Measurements from ENCODE around the gene SYNGR4.

DNA sequence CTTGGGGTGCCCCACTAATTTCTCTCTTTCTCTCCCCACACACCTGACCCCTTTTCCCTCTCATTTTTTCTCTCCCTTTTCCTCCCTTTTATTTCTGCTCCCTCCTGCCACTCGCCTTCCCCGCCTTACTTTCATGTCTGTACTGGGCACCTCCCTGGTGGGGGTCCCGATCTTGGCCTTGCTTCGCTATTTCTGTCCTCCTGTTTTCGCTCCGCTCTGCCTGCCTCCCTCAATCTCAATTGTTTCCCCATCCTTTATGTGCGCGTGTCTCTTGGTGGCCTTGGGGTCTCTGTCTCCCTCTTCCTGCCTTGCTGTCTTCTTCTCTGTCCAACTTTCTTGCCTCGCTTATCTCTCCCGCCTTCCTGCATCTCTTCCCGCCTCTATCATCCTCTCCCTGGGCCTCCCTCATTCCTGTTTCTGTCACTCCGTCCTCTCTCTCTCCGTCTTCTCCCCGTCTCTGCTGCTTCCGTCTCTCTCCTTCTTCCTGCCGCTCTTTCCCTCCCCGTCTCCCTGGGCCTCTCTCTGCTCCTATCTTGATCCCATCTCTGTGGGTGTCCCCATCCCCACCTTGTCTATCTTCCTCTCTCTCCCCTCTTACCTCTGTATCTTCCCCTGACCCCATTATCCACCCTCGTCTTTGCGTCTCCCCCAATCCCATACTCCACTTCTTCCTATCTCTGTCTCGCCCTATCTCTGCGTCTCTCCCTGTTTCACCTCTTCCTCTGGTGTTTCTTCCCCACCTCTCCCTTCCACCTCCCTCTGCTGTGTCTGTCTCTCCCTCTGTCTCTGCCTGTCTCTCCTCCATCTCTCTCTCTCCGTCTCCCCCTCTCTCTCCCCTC is 33.3 kb downstream of the SYNGR4 start:
- TF ChIP-seq TAF1 (IDR thresholded peaks at IDR 0.05; ENCODE audit: low read depth, low read length) (no peak), POLR2A (IDR thresholded peaks at IDR 0.05; ENCODE audit: low read depth, low read length) (no peak), POLR2AphosphoS5 (IDR thresholded peaks at IDR 0.05; ENCODE audit: low read depth, low read length) (no peak), POU2F2 (IDR thresholded peaks at IDR 0.05; ENCODE audit: low read depth, low read length) (no peak), PAX5 (IDR thresholded peaks at IDR 0.05; ENCODE audit: insufficient read depth, low read length, severe bottlenecking) (no peak), SPI1 (IDR thresholded peaks at IDR 0.05; ENCODE audit: low read depth, low read length) (no peak)

Data from GM12891 (cell line).